Upper lobe of left lung (tissue), 4 donors: ENCODE measurements around the gene GMEB1.
"Not testable (repeated sequence)": the region's sequence is repeated elsewhere in the genome, so short reads cannot be mapped to it uniquely, and the experiment has no call there.

Experiments
- POLR2A ChIP-seq, 4 donors: fragments of 450-650 bp; IDR thresholded peaks; one replicate each; pipeline ENCODE4 v1.5.1; 2016 to 2017; ENCODE audit warnings: antibody characterized with exemption in 4 of 4, mild to moderate bottlenecking in 2 of 4
- POLR2AphosphoS5 ChIP-seq, 2 donors: sonication (generic); formaldehyde crosslinking; IDR thresholded peaks; one replicate each; pipeline ENCODE4 v1.5.1; 2017; ENCODE audit warnings: antibody characterized with exemption in 2 of 2
- TF ChIP-seq, protein P1 (sequence below), 6 experiments: fragments of 450-650 bp in 4 of 6; fragments of 200-600 bp in 2 of 6; sonication (generic) in 2 of 6; IDR thresholded peaks; one replicate each; pipeline ENCODE4 v1.5.1; 2016 to 2019; ENCODE audit warnings: antibody characterized with exemption in 6 of 6

DNA sequence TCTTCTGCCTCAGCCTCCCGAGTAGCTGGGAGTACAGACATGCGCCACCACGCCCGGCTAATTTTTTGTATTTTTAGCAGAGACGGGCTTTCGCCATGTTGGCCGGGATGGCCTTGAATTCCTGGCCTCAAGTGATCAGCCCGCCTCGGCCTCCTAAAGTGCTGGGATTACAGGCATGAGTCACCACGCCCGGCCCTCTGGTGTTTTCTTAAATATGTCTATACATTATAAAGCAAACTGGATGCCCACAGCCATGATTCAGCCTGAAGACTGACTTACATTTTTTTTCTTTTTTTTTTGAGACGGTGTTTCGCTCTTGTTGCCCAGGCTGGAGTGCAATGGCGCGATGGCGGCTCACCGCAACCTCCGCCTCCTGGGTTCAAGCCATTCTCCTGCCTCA is 53.3 kb downstream of the GMEB1 start:
- TF ChIP-seq POLR2A, POLR2AphosphoS5 (IDR thresholded peaks at IDR 0.05): not testable (repeated sequence)
- TF ChIP-seq, protein P1, sequence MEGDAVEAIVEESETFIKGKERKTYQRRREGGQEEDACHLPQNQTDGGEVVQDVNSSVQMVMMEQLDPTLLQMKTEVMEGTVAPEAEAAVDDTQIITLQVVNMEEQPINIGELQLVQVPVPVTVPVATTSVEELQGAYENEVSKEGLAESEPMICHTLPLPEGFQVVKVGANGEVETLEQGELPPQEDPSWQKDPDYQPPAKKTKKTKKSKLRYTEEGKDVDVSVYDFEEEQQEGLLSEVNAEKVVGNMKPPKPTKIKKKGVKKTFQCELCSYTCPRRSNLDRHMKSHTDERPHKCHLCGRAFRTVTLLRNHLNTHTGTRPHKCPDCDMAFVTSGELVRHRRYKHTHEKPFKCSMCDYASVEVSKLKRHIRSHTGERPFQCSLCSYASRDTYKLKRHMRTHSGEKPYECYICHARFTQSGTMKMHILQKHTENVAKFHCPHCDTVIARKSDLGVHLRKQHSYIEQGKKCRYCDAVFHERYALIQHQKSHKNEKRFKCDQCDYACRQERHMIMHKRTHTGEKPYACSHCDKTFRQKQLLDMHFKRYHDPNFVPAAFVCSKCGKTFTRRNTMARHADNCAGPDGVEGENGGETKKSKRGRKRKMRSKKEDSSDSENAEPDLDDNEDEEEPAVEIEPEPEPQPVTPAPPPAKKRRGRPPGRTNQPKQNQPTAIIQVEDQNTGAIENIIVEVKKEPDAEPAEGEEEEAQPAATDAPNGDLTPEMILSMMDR (IDR thresholded peaks at IDR 0.05) = not testable (repeated sequence)
